ENCODE results near the gene COX8A. TPM values are rescaled to one million over a fixed set of nuclear protein-coding genes. Genes with fewer than 3 reads are reported as not detected.

COX8A gene
- total RNA-seq, 1 experiment from 2014 or later = 461 TPM

- no peak overlapping the region for H3K4me3 Mint-ChIP-seq (ENCODE audit: unreplicated experiment)
- intact Hi-C loops (cut with micrococcal nuclease) = no loop called here
- ChIA-PET CTCF (no interaction called here), POLR2A (interaction anchor here (0.9 to 2.0 kb wide), 4 partner anchors 10 to 21 kb away, joined by 3 to 11 read pairs (median 6); no protein-coding TSS in a partner anchor)
- BruUV-seq (replicated peaks) = no TSS peak
- no peak for TF ChIP-seq CTCF (IDR thresholded peaks at IDR 0.05; ENCODE audit: unreplicated experiment)
- no peak overlapping the region for H3K27ac Mint-ChIP-seq (ENCODE audit: low read depth, unreplicated experiment)
- peaks cover 7% of the 10 kb centered on the region for H3K4me1 Mint-ChIP-seq (ENCODE audit: insufficient read depth, unreplicated experiment)
- H3K27me3 Mint-ChIP-seq (ENCODE audit: insufficient read depth, unreplicated experiment) = no peaks in the 10 kb centered on the region
- peaks cover 6% of the 10 kb centered on the region for H3K36me3 Mint-ChIP-seq (ENCODE audit: insufficient read depth, unreplicated experiment)
- DNase-seq (ENCODE audit: unreplicated experiment) = no peak
- no peaks in the 10 kb centered on the region for H3K9me3 Mint-ChIP-seq (ENCODE audit: unreplicated experiment)
Measured at GRCh38 chr11:64006398-64006797, 32.0 kb downstream of the COX8A start.

- no peak for TF ChIP-seq CTCF (IDR thresholded peaks at IDR 0.05; ENCODE audit: unreplicated experiment)
- no peak for DNase-seq (ENCODE audit: unreplicated experiment)
- BruUV-seq (replicated peaks) = no TSS peak
- ChIA-PET CTCF (interaction anchor here (0.7 to 0.8 kb wide), 2 partner anchors 9 to 132 kb away, joined by 3 read pairs; no protein-coding TSS in a partner anchor), POLR2A (interaction anchor here (1.0 to 2.0 kb wide), 4 partner anchors 9 to 114 kb away, joined by 3 to 11 read pairs (median 6); no protein-coding TSS in a partner anchor)
- Mint-ChIP-seq H3K27ac (ENCODE audit: low read depth, unreplicated experiment) (no peak overlapping the region), H3K27me3 (ENCODE audit: insufficient read depth, unreplicated experiment) (no peaks in the 10 kb centered on the region), H3K4me1 (ENCODE audit: insufficient read depth, unreplicated experiment) (peaks cover 7% of the 10 kb centered on the region), H3K36me3 (ENCODE audit: insufficient read depth, unreplicated experiment) (peaks cover 6% of the 10 kb centered on the region), H3K4me3 (ENCODE audit: unreplicated experiment) (no peak overlapping the region), H3K9me3 (ENCODE audit: unreplicated experiment) (no peaks in the 10 kb centered on the region)
- intact Hi-C loops (cut with micrococcal nuclease) = no loop called here
Measured at GRCh38 chr11:64007160-64007628, 32.8 kb downstream of the COX8A start.

- no peak overlapping the region for H3K4me3 Mint-ChIP-seq (ENCODE audit: unreplicated experiment)
- no peaks in the 10 kb centered on the region for H3K27me3 Mint-ChIP-seq (ENCODE audit: insufficient read depth, unreplicated experiment)
- POLR2A ChIA-PET = interaction anchor here (1.0 to 2.0 kb wide), 3 partner anchors 8 to 113 kb away, joined by 3 to 11 read pairs (median 4); no protein-coding TSS in a partner anchor
- H3K4me1 Mint-ChIP-seq (ENCODE audit: insufficient read depth, unreplicated experiment) = peaks cover 7% of the 10 kb centered on the region
- BruUV-seq (replicated peaks) = no TSS peak
- H3K9me3 Mint-ChIP-seq (ENCODE audit: unreplicated experiment) = no peaks in the 10 kb centered on the region
- H3K27ac Mint-ChIP-seq (ENCODE audit: low read depth, unreplicated experiment) = no peak overlapping the region
- peaks cover 6% of the 10 kb centered on the region for H3K36me3 Mint-ChIP-seq (ENCODE audit: insufficient read depth, unreplicated experiment)
- TF ChIP-seq CTCF (IDR thresholded peaks at IDR 0.05; ENCODE audit: unreplicated experiment) = no peak
- DNase-seq (ENCODE audit: unreplicated experiment) = no peak
- intact Hi-C loops (cut with micrococcal nuclease) = no loop called here
- CTCF ChIA-PET = interaction anchor here (0.7 to 0.8 kb wide), 2 partner anchors 9 to 131 kb away, joined by 3 read pairs; no protein-coding TSS in a partner anchor
Measured at GRCh38 chr11:64007629-64008282, 33.3 kb downstream of the COX8A start.

- Mint-ChIP-seq H3K9me3 (ENCODE audit: unreplicated experiment) (no peaks in the 10 kb centered on the region), H3K4me3 (ENCODE audit: unreplicated experiment) (no peak overlapping the region), H3K4me1 (ENCODE audit: insufficient read depth, unreplicated experiment) (peaks cover 7% of the 10 kb centered on the region), H3K27ac (ENCODE audit: low read depth, unreplicated experiment) (no peak overlapping the region), H3K36me3 (ENCODE audit: insufficient read depth, unreplicated experiment) (peaks cover 6% of the 10 kb centered on the region), H3K27me3 (ENCODE audit: insufficient read depth, unreplicated experiment) (no peaks in the 10 kb centered on the region)
- intact Hi-C loops (cut with micrococcal nuclease) = no loop called here
- CTCF ChIA-PET = no interaction called here
- no TSS peak for BruUV-seq (replicated peaks)
- TF ChIP-seq CTCF (IDR thresholded peaks at IDR 0.05; ENCODE audit: unreplicated experiment) = no peak
- POLR2A ChIA-PET = interaction anchor here (1.2 kb wide), 1 partner anchor 32 kb away, joined by 4 read pairs; no protein-coding TSS in a partner anchor
- no peak for DNase-seq (ENCODE audit: unreplicated experiment)
Measured at GRCh38 chr11:64008283-64008913, 34.0 kb downstream of the COX8A start.
